ENCODE results near the gene CCDC88B.
A peak's percentile ranks its signal among the peaks of the same experiment; 100 is the strongest.

The CCDC88B gene

GRCh38 chr11:64343767-64344559, 4.0 kb downstream of the CCDC88B start:
- DNase-seq: no peak

GRCh38 chr11:64344787-64345186, 4.8 kb downstream of the CCDC88B start:
- no peak for DNase-seq

- no peak for DNase-seq
Measured at GRCh38 chr11:64347193-64347867, 7.3 kb downstream of the CCDC88B start.

- no peak for DNase-seq
Measured at GRCh38 chr11:64348383-64349024, 8.5 kb downstream of the CCDC88B start.

GRCh38 chr11:64349025-64349387, 9.0 kb downstream of the CCDC88B start:
- no peak for DNase-seq

GRCh38 chr11:64349404-64349803, 9.4 kb downstream of the CCDC88B start:
- no peak for DNase-seq

- no peak for DNase-seq
Measured at GRCh38 chr11:64351136-64351631, 11.2 kb downstream of the CCDC88B start.

GRCh38 chr11:64352099-64352994, 12.3 kb downstream of the CCDC88B start:
- DNase-seq: no peak

GRCh38 chr11:64352995-64353714, 13.2 kb downstream of the CCDC88B start:
- no peak for DNase-seq

GRCh38 chr11:64353715-64354506, 13.9 kb downstream of the CCDC88B start:
- no peak for DNase-seq

GRCh38 chr11:64355078-64355940, 15.3 kb downstream of the CCDC88B start:
- DNase-seq: peak in 1 of 2 donors; percentile 43

GRCh38 chr11:64356498-64357411, 16.8 kb downstream of the CCDC88B start:
- DNase-seq: peak; percentile 44 to 45

- no peak for DNase-seq
Measured at GRCh38 chr11:64357446-64357845, 17.4 kb downstream of the CCDC88B start.

- peak in 1 of 2 donors; percentile 56 for DNase-seq
Measured at GRCh38 chr11:64357904-64358535, 18.0 kb downstream of the CCDC88B start.

- no peak for DNase-seq
Measured at GRCh38 chr11:64358536-64358906, 18.5 kb downstream of the CCDC88B start.

GRCh38 chr11:64358907-64359711, 19.1 kb downstream of the CCDC88B start, which contains the start of gene RPS6KA4:
RPS6KA4 (plus strand) TSS chr11:64359162; CDS start chr11:64359236, 74 bp downstream.
- peak; percentile 53 to 64 for DNase-seq

- DNase-seq: peak in 1 of 2 donors; percentile 15
Measured at GRCh38 chr11:64359712-64360445, 19.9 kb downstream of the CCDC88B start.
